H1 (cell line): ENCODE data around the gene NREP. TPM values are rescaled to one million over a fixed set of nuclear protein-coding genes. Genes with fewer than 3 reads are reported as not detected.

Experiments
- CTCF ChIA-PET: fragments of 300-600 bp; sonication (Branson Sonifier 250); formaldehyde crosslinking; loops from one replicate; lab custom pipeline; 2021; ENCODE audit not compliant: partially characterized antibody; lab: Charles Lee
- POLR2A ChIA-PET: fragments of 300-600 bp; sonication (Branson Sonifier 250); formaldehyde crosslinking; loops from one replicate; lab custom pipeline; 2021; ENCODE audit warnings: inconsistent platforms; ENCODE audit not compliant: partially characterized antibody; lab: Charles Lee
- DNase-seq, 2 experiments: peaks; one replicate each; pipeline versions ENCODE4 v3.0.0 to v3.0.0-alpha.2; 2010 to 2022; ENCODE audit warnings: low spot score in 2 of 2, low read depth in 1 of 2, mixed read lengths in 1 of 2
- FAIRE-seq: peaks from 2 replicates; lab custom pipeline; 2011; peaks lifted over from hg19 to GRCh38; lab: Jason Lieb, UNC
- H2AFZ ChIP-seq: 2 replicates; pipeline ENCODE4 v1.8.1; 2012; ENCODE audit warnings: low read length, inconsistent platforms
- H2AK5ac ChIP-seq: 2 replicates; pipeline ENCODE4 v1.6.1; 2013; ENCODE audit warnings: low read depth, low read length
- H2BK120ac ChIP-seq: replicated peaks from 2 replicates; pipeline ENCODE3; 2013; ENCODE audit warnings: low read depth, low read length, inconsistent platforms
- H2BK12ac ChIP-seq: 2 replicates; pipeline ENCODE4 v1.6.1; 2013; ENCODE audit warnings: low read depth, low read length
- H2BK15ac ChIP-seq: 2 replicates; pipeline ENCODE4 v1.6.1; 2013; ENCODE audit warnings: low read length
- H2BK20ac ChIP-seq: 2 replicates; pipeline ENCODE4 v1.6.1; 2013; ENCODE audit warnings: low read length
- H2BK5ac ChIP-seq: 2 replicates; pipeline ENCODE4 v1.6.1; 2013; ENCODE audit warnings: low read depth, low read length
- H3K14ac ChIP-seq: 2 replicates; pipeline ENCODE4 v1.6.1; 2013; ENCODE audit warnings: inconsistent platforms; ENCODE audit not compliant: insufficient read length
- H3K18ac ChIP-seq: 2 replicates; pipeline ENCODE4 v1.6.1; 2013; ENCODE audit warnings: low read length; ENCODE audit errors: extremely low read depth
- H3K23ac ChIP-seq: 2 replicates; pipeline ENCODE4 v1.6.1; 2013; ENCODE audit warnings: inconsistent platforms; ENCODE audit not compliant: insufficient read length
- H3K23me2 ChIP-seq: 2 replicates; pipeline ENCODE4 v1.6.1; 2013; ENCODE audit warnings: low read depth, low read length
- H3K27ac ChIP-seq: 2 replicates; pipeline ENCODE4 v1.6.1; 2011; ENCODE audit warnings: low read depth, low read length, inconsistent platforms
- H3K27me3 ChIP-seq, 4 experiments: replicated peaks in 1 of 4; 1 replicate in 1 of 4; 2 replicates in 3 of 4; pipeline versions ENCODE4 v1.6.1 to v1.8.1; 2011 to 2013; ENCODE audit warnings: low read length in 3 of 4, mild to moderate bottlenecking in 3 of 4, inconsistent platforms in 2 of 4, mixed read lengths in 2 of 4, moderate library complexity in 1 of 4; ENCODE audit not compliant: control insufficient read depth in 3 of 4, insufficient read depth in 3 of 4; ENCODE audit errors: extremely low read depth in 1 of 4
- H3K36me3 ChIP-seq, 4 experiments: 2 replicates each; pipeline versions ENCODE4 v1.6.1 to v1.8.1; 2011 to 2013; ENCODE audit warnings: mild to moderate bottlenecking in 4 of 4, low read length in 3 of 4, moderate library complexity in 2 of 4, control low read depth in 1 of 4, inconsistent platforms in 1 of 4; ENCODE audit not compliant: insufficient read depth in 4 of 4, control insufficient read depth in 2 of 4
- H3K4ac ChIP-seq: replicated peaks from 2 replicates; pipeline ENCODE3; 2013; ENCODE audit warnings: low read length, low read depth, mixed read lengths, inconsistent platforms; ENCODE audit not compliant: insufficient read length
- H3K4me1 ChIP-seq, 4 experiments: replicated peaks in 1 of 4; 1 replicate in 1 of 4; 2 replicates in 3 of 4; pipeline versions ENCODE4 v1.6.1 to v1.8.1; 2011 to 2013; ENCODE audit warnings: low read length in 3 of 4, inconsistent platforms in 2 of 4, mixed read lengths in 1 of 4; ENCODE audit not compliant: insufficient read depth in 4 of 4, control insufficient read depth in 3 of 4
- H3K4me2 ChIP-seq, 2 experiments: 2 replicates each; pipeline versions ENCODE4 v1.6.1 to v1.8.1; 2011 to 2013; ENCODE audit warnings: low read depth in 2 of 2, low read length in 2 of 2, control low read depth in 1 of 2, inconsistent platforms in 1 of 2, mild to moderate bottlenecking in 1 of 2; ENCODE audit not compliant: insufficient read depth in 1 of 2
- H3K4me3 ChIP-seq, 4 experiments: fragments of 200-600, 300-600 bp in 1 of 4; sonication (generic), shearing (Covaris generic), sonication (Bioruptor Twin) in 1 of 4; 2 replicates each; pipeline versions ENCODE4 v1.5.1 to v1.8.1; 2011 to 2016; ENCODE audit warnings: low read length in 4 of 4, low read depth in 3 of 4, control low read depth in 2 of 4, inconsistent platforms in 2 of 4, mild to moderate bottlenecking in 2 of 4, mixed read lengths in 1 of 4, moderate library complexity in 1 of 4; ENCODE audit not compliant: insufficient read depth in 2 of 4; ENCODE audit errors: extremely low read depth in 1 of 4
- H3K56ac ChIP-seq: replicated peaks from 2 replicates; pipeline ENCODE3; 2013; ENCODE audit warnings: low read depth, mild to moderate bottlenecking, mixed read lengths, low read length, inconsistent platforms; ENCODE audit not compliant: insufficient read length
- H3K79me1 ChIP-seq: 2 replicates; pipeline ENCODE4 v1.6.1; 2013; ENCODE audit warnings: low read depth, low read length, control low read depth
- H3K79me2 ChIP-seq, 2 experiments: 2 replicates each; pipeline versions ENCODE4 v1.6.1 to v1.8.1; 2012 to 2013; ENCODE audit warnings: low read length in 2 of 2, mild to moderate bottlenecking in 2 of 2, inconsistent platforms in 1 of 2; ENCODE audit not compliant: insufficient read depth in 2 of 2, control insufficient read depth in 1 of 2
- H3K9ac ChIP-seq, 4 experiments: replicated peaks in 1 of 4; 1 replicate in 1 of 4; 2 replicates in 3 of 4; pipeline versions ENCODE4 v1.6.1 to v1.8.1; 2011 to 2013; ENCODE audit warnings: low read depth in 3 of 4, low read length in 3 of 4, control low read depth in 2 of 4, mild to moderate bottlenecking in 2 of 4, moderate library complexity in 2 of 4, inconsistent platforms in 1 of 4; ENCODE audit errors: extremely low read depth in 1 of 4
- H3K9me3 ChIP-seq, 2 experiments: 2 replicates each; pipeline versions ENCODE4 v1.6.1 to v1.8.1; 2012 to 2013; ENCODE audit warnings: mild to moderate bottlenecking in 2 of 2, moderate library complexity in 2 of 2, control low read depth in 1 of 2, inconsistent platforms in 1 of 2, low read depth in 1 of 2, low read length in 1 of 2, mixed read lengths in 1 of 2; ENCODE audit not compliant: insufficient read depth in 2 of 2
- H4K20me1 ChIP-seq, 2 experiments: replicated peaks in 1 of 2; 2 replicates each; pipeline versions ENCODE3 to v1.8.1; 2011 to 2013; ENCODE audit warnings: inconsistent platforms in 2 of 2, low read length in 2 of 2, mild to moderate bottlenecking in 1 of 2; ENCODE audit not compliant: insufficient read depth in 2 of 2, control insufficient read depth in 1 of 2
- H4K5ac ChIP-seq: 2 replicates; pipeline ENCODE4 v1.6.1; 2013; ENCODE audit warnings: low read length, low read depth, mixed read lengths, inconsistent platforms; ENCODE audit not compliant: insufficient read length
- H4K8ac ChIP-seq: 2 replicates; pipeline ENCODE4 v1.8.0; 2013; ENCODE audit warnings: mild to moderate bottlenecking, moderate library complexity, low read length, inconsistent platforms; ENCODE audit not compliant: insufficient read depth; ENCODE audit errors: extremely low read depth
- H4K91ac ChIP-seq: replicated peaks from 2 replicates; pipeline ENCODE3; 2013; ENCODE audit warnings: low read length, mixed read lengths, inconsistent platforms; ENCODE audit not compliant: insufficient read length
- BACH1 ChIP-seq: IDR thresholded peaks from 2 replicates; pipeline ENCODE4 v1.6.1; 2012; ENCODE audit warnings: low read length, improper control_type of control experiment
- BCL11A ChIP-seq, 2 experiments: IDR thresholded peaks; one replicate each; pipeline ENCODE4 v1.6.1; 2011; ENCODE audit warnings: low read depth in 2 of 2, low read length in 2 of 2, mild to moderate bottlenecking in 2 of 2
- CEBPB ChIP-seq: IDR thresholded peaks from 2 replicates; pipeline ENCODE4 v1.6.1; 2012; ENCODE audit warnings: low read depth, low read length
- EP300 ChIP-seq, 2 experiments: IDR thresholded peaks; 1 replicate in 1 of 2; 2 replicates in 1 of 2; pipeline ENCODE4 v1.6.1; 2011 to 2012; ENCODE audit warnings: low read depth in 2 of 2, low read length in 2 of 2, mild to moderate bottlenecking in 2 of 2, borderline replicate concordance in 1 of 2, inconsistent platforms in 1 of 2, moderate library complexity in 1 of 2
- GTF2F1 ChIP-seq: IDR thresholded peaks from 2 replicates; pipeline ENCODE4 v1.6.1; 2012; ENCODE audit warnings: low read depth, low read length, improper control_type of control experiment, borderline replicate concordance
- JUN ChIP-seq: IDR thresholded peaks from 2 replicates; pipeline ENCODE4 v1.6.1; 2011; ENCODE audit warnings: low read depth, mild to moderate bottlenecking, improper control_type of control experiment, low read length
- JUND ChIP-seq: IDR thresholded peaks from 2 replicates; pipeline ENCODE4 v1.6.1; 2011; ENCODE audit warnings: mild to moderate bottlenecking, improper control_type of control experiment, low read length
- MAFK ChIP-seq: IDR thresholded peaks from 2 replicates; pipeline ENCODE4 v1.6.1; 2012; ENCODE audit warnings: low read depth, mild to moderate bottlenecking, improper control_type of control experiment, low read length
- NRF1 ChIP-seq: IDR thresholded peaks from 2 replicates; pipeline ENCODE4 v1.6.1; 2011; ENCODE audit warnings: mild to moderate bottlenecking, low read depth, low read length, improper control_type of control experiment
- RFX5 ChIP-seq: IDR thresholded peaks from 2 replicates; pipeline ENCODE4 v1.6.1; 2011; ENCODE audit warnings: low read depth, low read length, improper control_type of control experiment, borderline replicate concordance
- TBP ChIP-seq: IDR thresholded peaks from 2 replicates; pipeline ENCODE4 v1.6.1; 2011; ENCODE audit warnings: low read depth, low read length, improper control_type of control experiment
- WGBS, 2 experiments: shearing (Covaris generic) in 1 of 2; methylation state at CpG; one replicate each; pipeline versions ENCODE4 v1.1.6 to v1.1.7; 2013 to 2015; ENCODE audit warnings: low lambda C conversion rate in 2 of 2, mixed read lengths in 2 of 2, inconsistent platforms in 1 of 2, low coverage in 1 of 2, missing lambda C conversion rate in 1 of 2; ENCODE audit not compliant: insufficient replicate concordance in 2 of 2, insufficient coverage in 1 of 2, insufficient read length in 1 of 2; ENCODE audit errors: extremely low coverage in 1 of 2, missing lambda C conversion rate in 1 of 2; 5-methylcytosine and 5-hydroxymethylcytosine counted together
- polyA plus RNA-seq, 7 experiments: library from polyadenylated mRNA; depleted of rRNA in 3 of 7; stranded (reverse) in 5 of 7; unstranded in 2 of 7; fragments of >200 nt in 5 of 7; fragments of 200-250 nt in 2 of 7; gene quantifications; 1 replicate in 5 of 7; 2 replicates in 1 of 7; 4 replicates in 1 of 7; pipeline versions ENCODE4 v1.2.1 to v1.2.3, GENCODE V29; 2011 to 2013; ENCODE audit warnings: missing spikeins in 2 of 7, mixed read lengths in 2 of 7
- total RNA-seq: library from RNA; stranded (reverse); fragmentation: NEBNext Ultra II Directional; extraction: Animal tissue kit (Norgen Biotek cat#: 25700); gene quantifications from 2 replicates; pipeline ENCODE4 v1.2.1, GENCODE V29; 2021
- TF ChIP-seq, protein P1 (sequence below): IDR thresholded peaks from 2 replicates; pipeline ENCODE4 v1.6.1; 2011; ENCODE audit warnings: low read length, improper control_type of control experiment

NREP gene
- total and polyA plus RNA-seq, 2 of the 8 experiments (the other 6 are each of a cell fraction or from before 2014, with no cell fraction given), result 254 to 301 TPM

DNA sequence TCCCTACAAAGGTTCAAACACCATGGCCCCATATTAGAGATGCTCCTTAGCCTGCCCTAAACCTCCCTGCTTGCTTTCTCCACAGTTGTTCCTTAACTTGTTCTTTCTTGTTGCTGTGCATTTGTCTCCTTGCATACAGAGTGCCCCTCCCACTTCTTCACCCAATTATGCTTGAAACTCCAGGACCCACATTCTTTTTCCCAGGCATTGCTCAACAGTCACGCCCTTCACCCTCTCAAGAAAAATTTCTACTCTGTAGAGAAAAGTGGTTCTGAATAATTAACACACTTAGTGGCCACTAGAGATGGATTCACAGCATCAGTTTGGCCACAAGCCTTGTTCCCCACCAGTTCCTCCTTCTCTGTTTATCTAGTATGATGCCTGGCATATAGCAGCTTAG lies 57.7 kb downstream of the NREP start:
- POLR2A ChIA-PET, result no interaction called here
- TF ChIP-seq JUN, result no peak
- no peak for TF ChIP-seq EP300 (IDR thresholded peaks at IDR 0.05; ENCODE audit: borderline replicate concordance in 1 of 2, low read depth in 2 of 2, low read length in 2 of 2)
- TF ChIP-seq GTF2F1, result no peak
- no peak for TF ChIP-seq MAFK
- TF ChIP-seq BCL11A (IDR thresholded peaks at IDR 0.05; ENCODE audit: low read depth in 2 of 2, low read length in 2 of 2), result no peak
- no peak for TF ChIP-seq RFX5
- no peak for TF ChIP-seq CEBPB
- TF ChIP-seq, protein P1, sequence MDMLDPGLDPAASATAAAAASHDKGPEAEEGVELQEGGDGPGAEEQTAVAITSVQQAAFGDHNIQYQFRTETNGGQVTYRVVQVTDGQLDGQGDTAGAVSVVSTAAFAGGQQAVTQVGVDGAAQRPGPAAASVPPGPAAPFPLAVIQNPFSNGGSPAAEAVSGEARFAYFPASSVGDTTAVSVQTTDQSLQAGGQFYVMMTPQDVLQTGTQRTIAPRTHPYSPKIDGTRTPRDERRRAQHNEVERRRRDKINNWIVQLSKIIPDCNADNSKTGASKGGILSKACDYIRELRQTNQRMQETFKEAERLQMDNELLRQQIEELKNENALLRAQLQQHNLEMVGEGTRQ, result no peak
- TF ChIP-seq BACH1, result no peak
- no peak for TF ChIP-seq JUND
- TF ChIP-seq TBP, result no peak
- TF ChIP-seq NRF1, result no peak

More for the DNA sequence above, 57.7 kb downstream of the NREP start:
- no peak for FAIRE-seq
- CTCF ChIA-PET, result interaction anchor here (1.1 to 3.0 kb wide), 8 partner anchors 8 to 447 kb away, joined by 3 to 23 read pairs (median 6); no protein-coding TSS in a partner anchor
- Histone ChIP-seq H2BK15ac (no peak overlapping the region), H3K27ac (no peak overlapping the region), H2BK12ac (no peak overlapping the region), H3K18ac (no peak overlapping the region), H3K14ac (no peak overlapping the region), H2AK5ac (no peak overlapping the region), H3K56ac (no peak overlapping the region), H4K5ac (no peak overlapping the region), H3K4me2 (no peak overlapping the region), H3K23ac (no peak overlapping the region), H3K79me2 (no peaks in the 10 kb centered on the region), H2BK120ac (no peak overlapping the region), H3K23me2 (no peaks in the 10 kb centered on the region; the same call in 1 of the 2 replicates), H3K4me3 (no peak overlapping the region), H3K36me3 (no peaks in the 10 kb centered on the region), H3K9ac (no peak overlapping the region), H3K27me3 (no peaks in the 10 kb centered on the region), H3K79me1 (no peaks in the 10 kb centered on the region), H4K91ac (no peak overlapping the region), H4K20me1 (no peaks in the 10 kb centered on the region), H3K4ac (no peak overlapping the region), H3K4me1 (peaks cover 0 to 3% (median 0%) of the 10 kb centered on the region in 4 experiments; a peak in 1 of 7 replicates), H2BK20ac (no peak overlapping the region), H2AFZ (no peak overlapping the region), H3K9me3 (no peaks in the 10 kb centered on the region), H4K8ac (no peak overlapping the region), H2BK5ac (no peak overlapping the region)
- DNase-seq, result no peak
- 83% methylated on average over 1 of the region's 1 CpG; no CpG with 5 or more reads in 1 of the 2 experiments for WGBS, 2 experiments
